Measurements from ENCODE around the gene STX1B. TPM values are rescaled to one million over a fixed set of nuclear protein-coding genes. Genes with fewer than 3 reads are reported as not detected.

Gene STX1B
- total RNA-seq, 2 donors from 2014 or later = 1.3 to 2.1 TPM

GRCh38 chr16:30974348-30974747 lies 36.1 kb downstream of the STX1B start:
- Histone ChIP-seq H3K27me3 (no peaks in the 10 kb centered on the region), H3K9me3 (no peaks in the 10 kb centered on the region), H3K36me3 (peaks cover 87% of the 10 kb centered on the region), H3K4me3 (no peak overlapping the region), H3K27ac (no peak overlapping the region), H3K4me1 (no peaks in the 10 kb centered on the region)
- no peak for TF ChIP-seq CTCF (IDR thresholded peaks at IDR 0.05)
- DNase-seq (ENCODE audit: low spot score) = no peak

- Histone ChIP-seq H3K4me1 (no peaks in the 10 kb centered on the region), H3K27me3 (no peaks in the 10 kb centered on the region), H3K9me3 (no peaks in the 10 kb centered on the region), H3K36me3 (peaks cover 93% of the 10 kb centered on the region), H3K27ac (no peak overlapping the region), H3K4me3 (no peak overlapping the region)
- TF ChIP-seq CTCF (IDR thresholded peaks at IDR 0.05) = no peak
- DNase-seq (ENCODE audit: low spot score) = no peak
These were observed 37.6 kb downstream of the STX1B start for GRCh38 chr16:30972872-30973271.

- no peak for DNase-seq (ENCODE audit: low spot score)
- peaks cover 97% of the 10 kb centered on the region for H3K36me3 ChIP-seq
- H3K4me1 ChIP-seq = no peaks in the 10 kb centered on the region
- no peak overlapping the region for H3K4me3 ChIP-seq
- no peak overlapping the region for H3K27ac ChIP-seq
- no peaks in the 10 kb centered on the region for H3K9me3 ChIP-seq
- no peak for TF ChIP-seq CTCF (IDR thresholded peaks at IDR 0.05)
- H3K27me3 ChIP-seq = no peaks in the 10 kb centered on the region
These were observed 39.1 kb downstream of the STX1B start for GRCh38 chr16:30971298-30971697.

GRCh38 chr16:30969246-30969842 lies 41.1 kb downstream of the STX1B start:
- DNase-seq (ENCODE audit: low spot score) = no peak
- H3K36me3 ChIP-seq = peaks cover 99% of the 10 kb centered on the region
- no peaks in the 10 kb centered on the region for H3K27me3 ChIP-seq
- H3K9me3 ChIP-seq = no peaks in the 10 kb centered on the region
- no peak overlapping the region for H3K27ac ChIP-seq
- no peak for TF ChIP-seq CTCF (IDR thresholded peaks at IDR 0.05)
- H3K4me1 ChIP-seq = no peaks in the 10 kb centered on the region
- H3K4me3 ChIP-seq = no peak overlapping the region

GRCh38 chr16:30967795-30968194 lies 42.6 kb downstream of the STX1B start:
- H3K27ac ChIP-seq = no peak overlapping the region
- no peak for DNase-seq (ENCODE audit: low spot score)
- no peaks in the 10 kb centered on the region for H3K4me1 ChIP-seq

More at GRCh38 chr16:30967795-30968194, 42.6 kb downstream of the STX1B start:
- Histone ChIP-seq H3K36me3 (peaks cover 99% of the 10 kb centered on the region), H3K27me3 (no peaks in the 10 kb centered on the region), H3K4me3 (no peak overlapping the region), H3K9me3 (no peaks in the 10 kb centered on the region)
- no peak for TF ChIP-seq CTCF (IDR thresholded peaks at IDR 0.05)
